GM18519 (cell line): ENCODE measurements around the gene RAPSN.
"Not testable (repeated sequence)": the region's sequence is repeated elsewhere in the genome, so short reads cannot be mapped to it uniquely, and the experiment has no call there.

Experiments used
- ATAC-seq: cut with Tn5 transposase; IDR thresholded peaks from one replicate; pipeline ENCODE4 v1.9.1; 2021; ENCODE audit warnings: mild to moderate bottlenecking, moderate library complexity; ENCODE audit not compliant: unreplicated experiment, low FRiP score

RAPSN gene

DNA sequence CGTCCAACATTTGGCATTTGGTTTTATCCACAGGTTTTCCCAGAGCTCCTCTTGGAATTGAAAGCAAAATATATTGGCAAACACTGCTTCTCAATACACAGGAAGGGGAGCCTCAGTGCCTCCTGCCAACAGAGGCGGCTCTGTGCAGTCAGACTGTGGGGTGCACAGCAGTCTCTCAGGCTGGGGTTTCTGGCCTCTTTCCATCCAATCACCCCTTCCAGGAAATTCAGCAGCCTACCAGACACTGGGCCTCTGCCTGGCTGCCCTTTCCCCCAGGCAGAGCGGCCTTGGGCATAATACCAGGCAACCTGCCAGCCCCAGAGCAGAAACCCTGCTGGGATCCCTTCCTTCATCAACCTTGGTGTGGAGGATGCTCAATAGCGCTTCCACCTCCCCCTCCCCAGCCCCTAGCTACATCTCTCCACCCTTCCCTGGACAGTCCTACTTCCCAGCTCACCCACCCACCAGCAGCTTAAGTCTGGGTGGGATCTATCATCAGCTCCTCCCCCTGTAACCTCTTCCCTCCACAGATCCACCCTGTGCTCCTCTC is 17.8 kb upstream of the RAPSN start:
- no peak for ATAC-seq

DNA sequence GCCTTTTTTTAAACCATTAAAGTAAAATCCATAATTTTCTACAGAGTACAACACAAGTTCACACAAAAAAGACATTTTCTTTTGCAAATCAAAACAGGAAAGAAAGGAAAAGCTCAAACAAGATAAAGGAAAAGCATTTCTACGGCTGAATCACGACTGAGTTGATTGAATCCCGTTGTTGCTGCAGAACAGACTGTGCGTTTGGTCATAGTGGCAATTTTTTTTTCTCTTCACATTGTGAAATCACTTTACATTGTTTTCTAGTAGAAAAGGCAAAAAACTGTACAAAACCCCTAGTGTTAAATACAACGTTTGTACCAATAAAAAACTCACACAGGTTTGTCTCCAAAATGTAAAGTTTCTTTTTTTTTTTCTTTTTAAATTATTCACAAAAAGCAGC is 17.3 kb upstream of the RAPSN start:
- ATAC-seq, result no peak

GRCh38 chr11:47464483-47464882 is 15.5 kb upstream of the RAPSN start:
- no peak for ATAC-seq

- ATAC-seq, result no peak
Observed at GRCh38 chr11:47461876-47462275, 12.9 kb upstream of the RAPSN start.

DNA sequence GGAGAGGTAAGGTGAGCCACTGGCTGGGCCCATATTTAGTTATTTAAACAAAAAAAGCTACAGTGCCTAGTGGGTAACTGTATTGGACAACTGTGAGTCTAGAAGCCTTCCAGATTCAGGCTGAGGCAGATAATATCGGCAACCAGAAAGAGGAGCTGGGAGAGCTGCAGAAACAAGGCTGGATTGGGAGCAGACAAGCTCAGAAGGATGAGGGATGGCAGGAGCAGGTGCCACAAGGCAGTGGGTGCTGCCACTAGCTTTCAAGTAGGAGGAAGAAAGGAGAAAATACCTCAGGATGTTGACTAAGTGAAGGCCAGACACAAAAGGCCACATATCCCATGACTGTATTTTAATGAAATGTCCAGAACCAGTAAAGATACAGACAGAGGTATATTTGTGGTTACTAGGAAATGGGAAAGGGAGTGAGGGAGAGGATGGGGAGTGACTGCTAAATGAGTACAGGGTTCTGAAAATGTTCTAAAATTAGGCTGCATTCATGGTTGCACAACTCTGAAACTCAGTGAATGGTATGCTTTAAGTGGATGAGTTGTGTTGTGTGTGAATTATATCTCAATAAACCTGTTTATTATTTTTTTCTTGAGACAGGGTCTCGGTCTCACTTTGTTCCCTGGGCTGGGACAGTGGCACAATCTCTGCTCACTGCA is 11.8 kb upstream of the RAPSN start:
- no peak for ATAC-seq

DNA sequence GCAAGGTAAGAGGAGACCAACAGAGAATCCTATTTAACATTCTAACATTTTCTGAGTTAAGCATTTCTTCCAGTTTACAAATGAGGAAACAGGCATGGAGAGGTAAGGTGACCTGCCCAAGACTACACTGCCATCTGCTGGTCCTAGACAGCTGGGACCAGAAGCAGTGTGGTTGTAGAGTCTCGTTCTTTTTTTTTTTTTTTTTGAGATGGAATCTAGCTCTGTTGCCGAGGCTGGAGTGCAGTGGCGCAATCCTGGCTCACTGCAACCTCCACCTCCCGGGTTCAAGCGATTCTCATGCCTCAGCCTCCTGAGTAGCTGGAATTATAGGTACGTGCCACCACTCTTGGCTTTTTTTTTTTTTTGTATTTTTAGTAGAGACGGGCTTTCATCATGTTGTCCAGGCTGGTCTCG is 5.3 kb upstream of the RAPSN start:
- not testable (repeated sequence) for ATAC-seq

DNA sequence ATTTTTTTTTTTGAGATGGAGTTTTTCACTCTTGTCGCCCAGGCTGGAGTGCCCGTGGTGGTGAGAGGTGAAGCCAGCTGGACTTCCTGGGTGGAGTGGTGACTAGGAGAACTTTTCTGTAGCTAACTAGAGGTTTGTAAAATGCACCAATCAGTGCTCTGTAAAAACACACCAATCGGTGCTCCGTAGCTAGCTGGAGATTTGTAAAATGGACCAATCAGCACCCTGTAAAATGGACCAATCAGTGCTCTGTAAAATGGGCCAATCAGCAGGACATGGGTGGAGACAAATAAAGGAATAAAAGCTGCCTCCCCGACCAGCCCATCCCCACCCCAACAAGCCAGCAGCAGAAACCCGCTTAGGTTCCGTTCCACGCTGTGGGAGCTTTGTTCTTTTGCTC is 4.4 kb upstream of the RAPSN start:
- no peak for ATAC-seq

GRCh38 chr11:47451990-47452389 is 3.1 kb upstream of the RAPSN start:
- no peak for ATAC-seq

GRCh38 chr11:47451436-47451835 is 2.5 kb upstream of the RAPSN start:
- no peak for ATAC-seq

- ATAC-seq, result no peak
Observed at GRCh38 chr11:47449541-47449940, 605 bp upstream of the RAPSN start.

GRCh38 chr11:47447906-47448305 is 1.0 kb downstream of the RAPSN start:
- no peak for ATAC-seq

DNA sequence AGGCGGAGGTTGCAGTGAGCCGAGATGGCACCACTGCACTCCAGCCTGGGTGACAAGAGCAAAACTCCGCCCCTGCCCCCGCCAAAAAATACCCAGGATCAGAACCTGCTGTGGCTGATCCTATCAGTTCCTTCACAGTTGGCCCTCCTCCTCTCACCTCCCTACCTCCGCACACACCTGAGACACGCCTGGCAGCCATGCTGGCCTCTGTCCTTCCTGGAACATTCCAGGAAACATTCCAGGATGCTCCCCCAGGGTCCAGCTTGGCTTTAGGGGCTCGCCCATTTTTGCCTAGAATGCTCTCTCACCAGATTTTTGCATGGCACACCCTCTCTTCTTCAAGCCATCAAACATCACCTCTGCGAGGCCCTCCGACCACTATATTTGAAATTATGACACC is 2.1 kb downstream of the RAPSN start:
- no peak for ATAC-seq

- ATAC-seq, result no peak
Observed at GRCh38 chr11:47445840-47446239, 3.1 kb downstream of the RAPSN start.

GRCh38 chr11:47443817-47444216 is 5.1 kb downstream of the RAPSN start:
- no peak for ATAC-seq

DNA sequence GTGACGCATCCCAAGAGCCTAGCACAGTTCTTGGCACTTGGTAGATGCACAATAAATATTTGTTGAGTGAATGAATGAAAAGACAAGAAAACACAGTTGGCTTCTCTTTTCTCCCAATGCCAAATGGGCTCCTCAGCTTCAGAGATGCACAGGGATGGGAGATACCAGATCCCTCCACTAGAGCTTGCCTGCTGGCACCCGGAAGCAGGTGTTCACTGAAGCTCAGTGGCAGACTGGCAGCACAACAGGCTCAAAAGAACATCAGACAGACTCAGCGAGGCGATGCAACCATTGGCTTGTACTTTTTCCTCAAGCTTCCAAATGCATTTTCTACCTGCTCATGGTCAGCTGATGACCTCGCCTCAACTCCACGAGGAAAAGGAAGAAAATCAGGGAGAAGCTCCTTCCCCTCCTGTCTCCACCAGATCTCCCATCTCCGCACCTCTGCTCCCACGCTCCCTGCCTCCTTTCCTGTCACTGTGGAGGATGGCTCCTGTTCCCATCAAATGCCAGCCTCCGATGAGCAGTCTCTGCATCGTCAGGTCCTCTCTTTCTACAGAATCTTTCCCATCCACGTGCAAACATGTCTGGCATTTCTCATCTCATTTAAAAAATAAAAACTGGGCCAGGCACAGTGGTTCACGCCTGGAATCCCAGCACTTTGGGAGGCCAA is 5.8 kb downstream of the RAPSN start:
- no peak for ATAC-seq

- ATAC-seq, result no peak
Observed at GRCh38 chr11:47442514-47442913, 6.4 kb downstream of the RAPSN start.

GRCh38 chr11:47441421-47441820 is 7.5 kb downstream of the RAPSN start:
- no peak for ATAC-seq

DNA sequence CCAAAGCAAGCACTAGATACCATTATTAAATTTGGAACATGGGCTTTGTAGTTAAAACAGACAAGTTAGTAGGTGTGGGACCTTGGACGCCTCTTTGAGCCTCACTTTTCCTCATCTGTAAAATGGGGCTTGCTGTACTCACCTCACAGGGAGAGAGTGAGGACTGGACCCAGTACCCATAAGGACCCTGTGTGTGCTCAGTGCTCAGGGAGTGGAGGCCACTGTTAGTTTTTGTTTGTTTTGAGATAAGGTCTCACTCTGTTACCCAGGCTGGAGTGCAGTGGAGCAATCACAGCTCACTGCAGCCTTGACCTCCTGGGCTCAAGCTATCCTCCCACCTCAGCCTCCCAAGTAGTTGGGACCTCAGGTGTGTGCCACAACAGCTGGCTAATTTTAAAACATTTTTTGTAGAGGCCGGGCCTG is 8.9 kb downstream of the RAPSN start:
- no peak for ATAC-seq

DNA sequence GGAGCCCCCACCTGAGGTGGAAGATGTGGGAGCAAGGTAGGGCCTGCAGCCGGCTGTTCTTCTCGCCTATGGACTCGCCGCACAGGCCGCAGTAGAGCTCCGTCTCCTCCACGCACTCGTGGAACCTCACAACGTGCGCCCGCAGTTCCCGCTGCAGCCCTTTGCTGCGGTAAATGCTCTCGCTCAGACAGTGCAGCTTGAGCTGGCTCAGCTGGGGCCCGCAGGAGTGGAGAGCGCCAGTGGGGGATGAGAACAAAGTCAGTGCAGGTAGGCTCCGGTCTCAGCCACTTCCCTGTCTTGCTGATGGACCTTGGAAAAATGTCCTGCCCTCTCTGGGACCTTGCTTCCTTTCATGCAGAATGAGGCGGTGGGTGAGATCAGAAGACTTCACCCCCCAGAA is 10.2 kb downstream of the RAPSN start:
- ATAC-seq, result no peak

GRCh38 chr11:47437746-47438418 is 11.1 kb downstream of the RAPSN start:
- ATAC-seq, result no peak

- ATAC-seq, result no peak
Observed at GRCh38 chr11:47437218-47437745, 11.7 kb downstream of the RAPSN start.
